Posterior cingulate gyrus (tissue), 11 donors: Measurements from ENCODE around the gene SELENOW.
"Not testable (repeated sequence)": the region's sequence is repeated elsewhere in the genome, so short reads cannot be mapped to it uniquely, and the experiment has no call there.

ENCODE experiments used
- DNase-seq, 10 donors: peaks; one replicate each; pipeline versions ENCODE4 v3.0.0 to v3.0.0-alpha.2; 2020 to 2021; ENCODE audit warnings: mixed read lengths in 3 of 10
- intact Hi-C: fragments of 100-400 bp; cut with DNase I; formaldehyde crosslinking; loops from one replicate; pipeline ENCODE4 v1.15.1; 2023

The SELENOW gene

GRCh38 chr19:47778049-47778953, at the start of gene SELENOW:
TSS of gene SELENOW (plus strand) at chr19:47778703. CDS start at chr19:47778786, 83 bp downstream.
- peak; percentile 71 to 97 (median 82) for DNase-seq
- intact Hi-C loops: no loop called here

DNA sequence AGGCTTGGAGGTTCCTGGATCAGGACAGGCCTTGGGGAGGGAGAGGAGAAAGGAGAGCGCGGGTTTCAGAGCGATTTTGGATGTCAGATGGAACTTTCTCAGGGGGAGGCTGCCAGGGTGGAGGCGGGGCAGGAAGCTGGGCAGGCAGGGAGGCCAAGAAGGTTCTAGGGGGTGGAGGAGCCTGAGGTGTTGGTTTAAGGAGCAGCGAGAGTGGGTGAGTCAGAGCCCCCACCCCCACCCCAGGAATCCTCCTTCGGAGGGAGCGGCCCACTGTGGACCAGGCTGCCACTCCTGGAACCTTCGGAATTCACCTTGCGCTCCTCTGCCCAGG, 49.1 kb upstream of the SELENOW start:
- no peak for DNase-seq
- intact Hi-C loops: no loop called here

DNA sequence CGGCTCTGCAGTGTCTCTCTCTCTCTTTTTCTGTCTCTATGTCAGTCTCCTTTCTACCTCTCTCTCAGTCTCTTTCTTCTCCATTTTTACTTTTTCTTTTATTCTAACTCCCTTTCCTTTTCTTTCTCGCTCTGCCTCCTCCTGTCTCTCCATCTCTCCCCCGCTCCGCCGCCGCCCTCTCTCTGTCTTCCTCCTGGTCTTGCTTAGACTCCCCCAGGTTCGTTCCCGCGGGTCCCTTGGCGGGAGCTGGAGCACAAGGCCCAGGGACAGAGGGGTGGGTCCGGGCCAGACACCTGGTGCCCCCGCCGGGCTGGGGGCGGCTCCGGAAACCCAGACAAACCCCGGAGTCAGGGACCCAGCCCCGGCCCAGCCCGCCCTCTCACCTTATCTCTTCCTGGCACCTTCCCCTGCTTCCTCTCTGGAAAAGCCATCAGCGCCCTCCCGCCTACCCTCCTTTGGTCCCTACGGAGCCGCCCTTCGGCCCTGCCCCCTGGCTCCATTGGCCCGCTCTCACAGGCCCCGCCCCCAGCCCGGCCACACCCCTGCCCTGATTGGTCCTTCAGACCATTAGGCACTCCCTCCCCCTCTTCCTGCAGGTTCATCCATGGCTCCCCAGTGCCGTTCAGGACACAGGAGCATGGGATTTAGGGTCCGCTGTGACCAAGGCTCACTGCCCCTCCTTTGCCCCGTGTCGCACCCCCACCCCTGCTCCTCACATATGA, 48.5 kb upstream of the SELENOW start:
- intact Hi-C loops: no loop called here
- peak in 8 of 10 donors; percentile 22 to 97 (median 66) for DNase-seq

- DNase-seq: no peak
- intact Hi-C loops: no loop called here
Measured at GRCh38 chr19:47730521-47730889, 48.0 kb upstream of the SELENOW start.

GRCh38 chr19:47730910-47731309, 47.6 kb upstream of the SELENOW start:
- intact Hi-C loops: no loop called here
- no peak for DNase-seq

DNA sequence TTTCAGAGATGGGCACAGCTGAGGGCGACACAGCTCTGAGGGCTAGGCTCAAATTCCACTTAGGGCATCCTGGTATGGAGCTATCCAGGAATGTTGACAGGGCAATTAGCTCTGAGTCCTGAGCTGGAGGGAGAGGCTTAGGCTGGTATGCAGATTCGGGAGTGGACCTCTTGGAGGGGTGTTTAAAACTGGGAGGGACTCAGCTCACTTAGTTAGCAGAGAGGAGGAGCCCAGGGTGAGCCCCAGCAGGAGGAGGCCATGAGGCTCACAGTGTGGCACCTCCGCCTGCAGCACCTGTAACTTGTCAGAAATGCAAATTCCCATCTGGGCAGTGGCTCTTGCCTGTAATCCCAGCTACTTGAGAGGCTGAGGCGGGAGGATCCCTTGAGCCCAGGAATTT, 43.4 kb upstream of the SELENOW start:
- DNase-seq: no peak
- intact Hi-C loops: no loop called here

DNA sequence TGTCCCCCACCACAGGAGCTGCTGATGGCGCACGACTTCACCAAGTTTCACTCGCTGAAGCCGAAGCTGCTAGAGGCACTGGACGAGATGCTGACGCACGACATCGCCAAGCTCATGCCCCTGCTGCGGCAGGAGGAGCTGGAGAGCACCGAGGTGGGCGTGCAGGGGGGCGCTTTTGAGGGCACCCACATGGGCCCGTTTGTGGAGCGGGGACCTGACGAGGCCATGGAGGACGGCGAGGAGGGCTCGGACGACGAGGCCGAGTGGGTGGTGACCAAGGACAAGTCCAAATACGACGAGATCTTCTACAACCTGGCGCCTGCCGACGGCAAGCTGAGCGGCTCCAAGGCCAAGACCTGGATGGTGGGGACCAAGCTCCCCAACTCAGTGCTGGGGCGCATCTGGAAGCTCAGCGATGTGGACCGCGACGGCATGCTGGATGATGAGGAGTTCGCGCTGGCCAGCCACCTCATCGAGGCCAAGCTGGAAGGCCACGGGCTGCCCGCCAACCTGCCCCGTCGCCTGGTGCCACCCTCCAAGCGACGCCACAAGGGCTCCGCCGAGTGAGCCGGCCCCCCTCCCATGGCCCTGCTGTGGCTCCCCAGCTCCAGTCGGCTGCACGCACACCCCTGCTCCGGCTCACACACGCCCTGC, 37.5 kb upstream of the SELENOW start:
- intact Hi-C loops: no loop called here
- no peak for DNase-seq

DNA sequence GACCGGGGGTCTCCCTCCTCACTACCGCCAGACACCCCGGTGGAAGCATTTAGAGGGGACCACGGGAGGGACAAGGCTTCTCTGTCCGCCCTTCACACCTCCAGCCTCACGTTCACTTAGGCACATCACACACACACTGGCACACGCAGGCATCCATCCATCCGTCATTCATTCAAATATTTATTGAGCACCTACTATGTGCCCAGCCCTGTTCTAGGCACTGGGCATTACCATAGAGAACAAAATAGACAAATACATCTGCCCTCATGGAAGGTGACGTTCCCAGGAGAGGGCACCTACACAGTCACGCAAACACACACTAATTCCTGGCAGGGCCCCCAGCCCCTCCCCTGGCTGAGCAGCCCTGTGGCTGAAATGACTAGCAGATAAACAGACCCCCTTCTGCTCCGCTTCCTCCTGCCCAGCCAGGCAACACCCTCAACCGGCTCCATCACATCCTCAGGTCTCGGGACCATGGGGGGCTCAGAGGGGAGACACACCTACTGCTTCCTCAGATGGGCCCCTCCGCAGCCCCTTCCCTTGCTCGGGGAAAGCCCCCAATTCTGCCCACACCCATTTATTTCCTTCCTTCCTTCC, 36.9 kb upstream of the SELENOW start:
- no peak for DNase-seq
- intact Hi-C loops: no loop called here

DNA sequence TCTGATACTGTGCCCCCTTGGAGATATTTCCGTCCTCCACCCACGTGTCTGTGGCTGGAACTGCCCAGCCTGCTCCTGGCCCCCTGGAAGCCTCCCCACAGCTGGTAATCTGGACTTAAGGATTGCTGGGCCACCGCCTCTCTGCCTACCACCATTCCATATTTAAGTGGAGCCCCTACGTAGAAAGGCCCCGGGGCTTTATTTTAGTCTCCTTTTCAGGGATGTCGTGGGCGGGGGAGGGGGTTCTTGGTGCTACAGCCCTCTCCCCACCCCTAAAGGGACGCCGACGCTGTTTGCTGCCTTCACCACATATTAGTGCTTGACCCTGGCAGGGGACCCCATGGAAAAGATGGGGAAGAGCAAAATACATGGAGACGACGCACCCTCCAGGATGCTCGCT, 35.9 kb upstream of the SELENOW start:
- DNase-seq: peak in 1 of 10 donors; percentile 69
- intact Hi-C loops: loop anchor here (1.0 kb wide), 1 partner anchor 29 kb away; the partner anchor contains the start of gene EHD2

DNA sequence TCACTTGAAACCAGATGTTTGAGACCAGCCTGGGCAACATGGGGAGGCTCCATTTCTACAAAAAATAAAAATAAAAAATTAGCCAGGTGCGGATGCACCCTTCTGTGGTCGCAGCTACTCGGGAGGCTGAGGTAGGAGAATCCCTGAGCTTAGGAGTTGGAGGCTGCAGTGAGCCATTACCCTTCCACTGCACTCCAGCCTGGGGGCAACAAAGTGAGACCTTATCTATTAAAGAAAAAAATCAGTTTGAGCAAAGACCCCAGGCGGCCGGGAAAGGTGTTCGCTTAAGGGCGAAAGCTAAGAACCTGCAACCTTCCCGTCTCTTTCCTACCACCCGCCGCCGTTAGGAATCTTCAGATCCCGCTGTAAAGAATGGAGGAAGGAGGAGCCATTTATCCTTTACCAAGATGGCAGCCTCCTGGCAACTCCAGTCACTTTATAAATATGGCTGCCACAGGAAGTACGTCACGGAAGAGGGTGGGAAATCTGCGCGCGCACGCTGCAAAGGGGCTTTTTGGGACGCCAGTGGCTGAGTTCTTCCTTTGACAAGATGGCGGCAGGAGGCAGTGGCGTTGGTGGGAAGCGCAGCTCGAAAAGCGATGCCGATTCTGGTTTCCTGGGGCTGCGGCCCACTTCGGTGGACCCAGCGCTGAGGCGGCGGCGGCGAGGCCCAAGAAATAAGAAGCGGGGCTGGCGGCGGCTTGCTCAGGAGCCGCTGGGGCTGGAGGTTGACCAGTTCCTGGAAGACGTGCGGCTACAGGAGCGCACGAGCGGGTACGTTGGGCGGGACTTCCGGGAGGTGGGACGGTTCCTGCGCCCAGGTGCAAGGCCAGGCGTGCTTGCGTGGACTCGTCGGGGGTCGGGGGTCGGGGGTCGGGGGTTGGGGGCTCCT, 33.2 kb upstream of the SELENOW start, which contains the start of gene NOP53:
Gene NOP53, plus strand, starts transcription at position 537 of the 892 bp plus-strand sequence. Its CDS starts 14 bp downstream, at position 551.
- intact Hi-C loops: no loop called here
- DNase-seq: peak; percentile 89 to 99 (median 95)

- intact Hi-C loops, DNase-seq: not testable (repeated sequence)
Measured at GRCh38 chr19:47746129-47746528, 32.4 kb upstream of the SELENOW start.

GRCh38 chr19:47749326-47749725, 29.2 kb upstream of the SELENOW start:
- intact Hi-C loops: no loop called here
- DNase-seq: no peak

- no peak for DNase-seq
- intact Hi-C loops: no loop called here
Measured at GRCh38 chr19:47750752-47751151, 27.8 kb upstream of the SELENOW start.

GRCh38 chr19:47752440-47753211, 25.9 kb upstream of the SELENOW start:
- intact Hi-C loops: no loop called here

DNA sequence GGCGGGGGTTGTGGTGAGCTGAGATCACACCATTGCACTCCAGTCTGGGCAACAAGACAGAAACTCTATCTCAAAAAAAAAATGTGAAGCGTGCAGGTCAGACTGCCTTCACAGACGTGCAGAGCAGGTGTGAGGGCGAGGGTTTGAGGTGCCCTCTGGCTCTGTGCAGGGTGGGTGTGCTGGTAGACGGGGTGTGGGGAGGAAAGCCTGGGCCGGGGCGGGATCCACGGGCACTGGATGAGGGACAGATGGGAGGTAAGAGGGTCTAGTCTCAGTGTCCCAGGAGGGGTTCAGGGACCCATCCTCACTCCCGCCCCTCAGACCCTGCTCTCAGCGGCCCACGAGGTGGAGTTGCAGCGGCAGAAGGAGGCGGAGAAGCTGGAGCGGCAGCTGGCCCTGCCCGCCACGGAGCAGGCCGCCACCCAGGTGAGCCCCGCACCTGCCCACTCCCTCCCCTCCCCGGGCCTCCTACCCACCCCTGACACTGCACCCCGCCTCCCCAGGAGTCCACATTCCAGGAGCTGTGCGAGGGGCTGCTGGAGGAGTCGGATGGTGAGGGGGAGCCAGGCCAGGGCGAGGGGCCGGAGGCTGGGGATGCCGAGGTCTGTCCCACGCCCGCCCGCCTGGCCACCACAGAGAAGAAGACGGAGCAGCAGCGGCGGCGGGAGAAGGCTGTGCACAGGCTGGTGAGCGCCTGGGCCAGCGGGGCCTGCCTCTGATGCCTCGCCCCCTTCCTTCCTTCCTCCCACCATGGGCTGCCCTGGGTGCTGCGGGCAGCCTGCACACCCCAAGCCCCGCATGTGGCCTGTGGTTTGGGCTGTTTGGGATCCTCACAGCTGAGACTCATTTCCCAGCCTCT, 24.1 kb upstream of the SELENOW start:
- DNase-seq: no peak
- intact Hi-C loops: no loop called here

More at GRCh38 chr19:47752440-47753211, 25.9 kb upstream of the SELENOW start:
- DNase-seq: no peak

GRCh38 chr19:47755065-47755761, 23.3 kb upstream of the SELENOW start:
- no peak for DNase-seq
- intact Hi-C loops: no loop called here
